Mammary epithelial cell (primary cell): ENCODE measurements around the gene DCTN5.
"Not testable (repeated sequence)": the region's sequence is repeated elsewhere in the genome, so short reads cannot be mapped to it uniquely, and the experiment has no call there.

Experiments used
- CTCF ChIP-seq, 2 donors: IDR thresholded peaks in 1 of 2; conservative IDR thresholded peaks in 1 of 2; 2 replicates each; pipeline ENCODE4 v1.5.1; 2011 to 2012; ENCODE audit warnings: inconsistent platforms in 2 of 2, low read length in 2 of 2, mild to moderate bottlenecking in 2 of 2, control low read depth in 1 of 2, low read depth in 1 of 2; ENCODE audit not compliant: insufficient read depth in 1 of 2; ENCODE audit errors: extremely low read depth in 1 of 2
- EZH2 ChIP-seq: IDR thresholded peaks from 2 replicates; pipeline ENCODE4 v1.6.1; 2012; ENCODE audit warnings: low read length, inconsistent platforms, borderline replicate concordance

GRCh38 chr16:23722613-23723240 lies 81.5 kb downstream of the DCTN5 start:
- TF ChIP-seq CTCF (conservative IDR thresholded peaks at IDR 0.05 in 1 of 2, IDR thresholded peaks at IDR 0.05 in 1 of 2; ENCODE audit: extremely low read depth in 1 of 2, insufficient read depth in 1 of 2, low read depth in 1 of 2, low read length in 2 of 2); EZH2: not testable (repeated sequence)
